Measurements from ENCODE around the gene SYNPO2.

GRCh38 chr4:118842055-118842454 lies 46.6 kb upstream of the SYNPO2 start:
- TF ChIP-seq CTCF (optimal IDR thresholded peaks at IDR 0.05 in 1 of 3, IDR thresholded peaks at IDR 0.05 in 1 of 3, conservative IDR thresholded peaks at IDR 0.05 in 1 of 3; ENCODE audit: extremely low read depth in 1 of 3, insufficient read depth in 2 of 3, low read length in 3 of 3) (no peak), EZH2 (IDR thresholded peaks at IDR 0.05; ENCODE audit: low read length) (no peak)
